T-helper 22 cell (primary cell): ENCODE measurements around the gene MBTD1.
A peak's percentile ranks its signal among the peaks of the same experiment; 100 is the strongest.
"Not testable (repeated sequence)": the region's sequence is repeated elsewhere in the genome, so short reads cannot be mapped to it uniquely, and the experiment has no call there.

Experiments
- DNase-seq: peaks from one replicate; pipeline ENCODE4 v3.0.0-alpha.2; 2020; ENCODE audit warnings: low read depth

Gene MBTD1

GRCh38 chr17:51188271-51188833 is 71.5 kb downstream of the MBTD1 start:
- DNase-seq = no peak

- no peak for DNase-seq
Observed at GRCh38 chr17:51185763-51186332, 74.0 kb downstream of the MBTD1 start.

- DNase-seq = no peak
Observed at GRCh38 chr17:51184124-51184523, 75.7 kb downstream of the MBTD1 start.

- DNase-seq = no peak
Observed at GRCh38 chr17:51180486-51180885, 79.4 kb downstream of the MBTD1 start.

GRCh38 chr17:51172030-51172429 is 87.8 kb downstream of the MBTD1 start:
- DNase-seq = not testable (repeated sequence)

GRCh38 chr17:51170736-51171135 is 89.1 kb downstream of the MBTD1 start:
- DNase-seq = no peak

- no peak for DNase-seq
Observed at GRCh38 chr17:51169340-51169739, 90.5 kb downstream of the MBTD1 start.

GRCh38 chr17:51166987-51167931 is 92.6 kb downstream of the MBTD1 start:
- DNase-seq = peak; percentile 29

- DNase-seq = peak; percentile 44
Observed at GRCh38 chr17:51166198-51166986, 93.5 kb downstream of the MBTD1 start, which contains the start of gene NME2. NME2 (plus strand) TSS chr17:51166411; CDS start chr17:51166831, 420 bp downstream.

- DNase-seq = no peak
Observed at GRCh38 chr17:51165680-51166197, 94.1 kb downstream of the MBTD1 start.

- no peak for DNase-seq
Observed at GRCh38 chr17:51164911-51165679, 94.8 kb downstream of the MBTD1 start.

GRCh38 chr17:51161541-51161940 is 98.3 kb downstream of the MBTD1 start:
- DNase-seq = no peak

- DNase-seq = no peak
Observed at GRCh38 chr17:51159604-51160003, 100.2 kb downstream of the MBTD1 start.

GRCh38 chr17:51155416-51155815 is 104.4 kb downstream of the MBTD1 start:
- DNase-seq = no peak

- DNase-seq = no peak
Observed at GRCh38 chr17:51154176-51154575, 105.7 kb downstream of the MBTD1 start.

- DNase-seq = peak; percentile 94
Observed at GRCh38 chr17:51153210-51154072, 106.4 kb downstream of the MBTD1 start, which contains the start of gene NME1. NME1 (plus strand) TSS chr17:51153559; CDS start chr17:51155655, 2,096 bp downstream.

- no peak for DNase-seq
Observed at GRCh38 chr17:51152766-51153209, 107.1 kb downstream of the MBTD1 start.

GRCh38 chr17:51150932-51151331 is 108.9 kb downstream of the MBTD1 start:
- DNase-seq = no peak

GRCh38 chr17:51149163-51149562 is 110.7 kb downstream of the MBTD1 start:
- DNase-seq = no peak

- DNase-seq = no peak
Observed at GRCh38 chr17:51147650-51148049, 112.2 kb downstream of the MBTD1 start.
